Lower lobe of right lung (tissue), 2 donors: ENCODE results near the gene NR6A1. TPM values are rescaled to one million over a fixed set of nuclear protein-coding genes. Genes with fewer than 3 reads are reported as not detected.
A peak's percentile ranks its signal among the peaks of the same experiment; 100 is the strongest.

Source experiments
- ATAC-seq, 2 donors: fragments of 200-7000 bp; cut with Tn5 transposase; one replicate each; pipeline ENCODE4 v1.9.1; 2020 to 2022; ENCODE audit warnings: mild to moderate bottlenecking in 2 of 2, moderate library complexity in 2 of 2
- DNase-seq: peaks from one replicate; pipeline ENCODE4 v3.0.0-alpha.2; 2020
- H3K27ac ChIP-seq: fragments of 200-600 bp; one replicate; pipeline ENCODE4 v1.8.0; 2022
- H3K27me3 ChIP-seq: fragments of 200-600 bp; one replicate; pipeline ENCODE4 v1.8.0; 2022; ENCODE audit warnings: low read depth
- H3K36me3 ChIP-seq: fragments of 200-600 bp; one replicate; pipeline ENCODE4 v1.8.0; 2022; ENCODE audit warnings: mild to moderate bottlenecking
- H3K4me1 ChIP-seq: fragments of 200-600 bp; one replicate; pipeline ENCODE4 v1.8.0; 2022
- H3K4me3 ChIP-seq: fragments of 200-600 bp; one replicate; pipeline ENCODE4 v1.8.0; 2022; ENCODE audit warnings: mild to moderate bottlenecking
- H3K9me3 ChIP-seq: fragments of 200-600 bp; one replicate; pipeline ENCODE4 v1.8.0; 2022
- CTCF ChIP-seq: fragments of 200-600 bp; IDR thresholded peaks from one replicate; pipeline ENCODE4 v1.8.0; 2022; ENCODE audit warnings: antibody characterized with exemption, mild to moderate bottlenecking
- intact Hi-C: fragments of 100-400 bp; cut with DNase I; formaldehyde crosslinking; loops from one replicate; pipeline ENCODE4 v1.11.0; 2022
- total RNA-seq: library from RNA; stranded (reverse); fragmentation: NEBNext Ultra II Directional; extraction: Animal tissue kit (Norgen Biotek cat#: 25700); gene quantifications from one replicate; pipeline ENCODE4 v1.2.1, GENCODE V29; 2021
- donor health status: DM: no; HTN: yes; CAD: no; lungs with severe emphysema.

The NR6A1 gene
- total RNA-seq, 1 donor from 2014 or later = 4.5 TPM

GRCh38 chr9:124507880-124508423 lies 263.2 kb downstream of the NR6A1 start:
- Histone ChIP-seq H3K4me3 (no peak overlapping the region), H3K4me1 (peaks cover 13% of the 10 kb centered on the region), H3K36me3 (no peaks in the 10 kb centered on the region), H3K27me3 (peaks cover 40% of the 10 kb centered on the region), H3K9me3 (no peaks in the 10 kb centered on the region), H3K27ac (no peak overlapping the region)
- ATAC-seq = no peak
- intact Hi-C loops = no loop called here
- no peak for DNase-seq
- TF ChIP-seq CTCF = no peak

- Histone ChIP-seq H3K9me3 (no peaks in the 10 kb centered on the region), H3K27me3 (peaks cover 44% of the 10 kb centered on the region), H3K4me3 (no peak within 1 kb of the TSS), H3K4me1 (peaks cover 9% of the 10 kb centered on the region), H3K36me3 (no peaks in the 10 kb centered on the region), H3K27ac (no peak within 1 kb of the TSS)
- ATAC-seq (peak in 1 of 2 donors; percentile 31), DNase-seq (no peak)
- no peak for TF ChIP-seq CTCF
- intact Hi-C loops = no loop called here
These were observed 263.9 kb downstream of the NR6A1 start, which contains the start of gene NR5A1 for GRCh38 chr9:124506931-124507879. TSS of gene NR5A1 (minus strand) at chr9:124507399. CDS start at chr9:124503395, 4,004 bp downstream.

GRCh38 chr9:124506433-124506832 lies 264.7 kb downstream of the NR6A1 start:
- H3K27ac ChIP-seq = no peak overlapping the region
- peaks cover 4% of the 10 kb centered on the region for H3K4me1 ChIP-seq
- peaks cover 52% of the 10 kb centered on the region for H3K27me3 ChIP-seq
- no peaks in the 10 kb centered on the region for H3K9me3 ChIP-seq
- H3K36me3 ChIP-seq = no peaks in the 10 kb centered on the region
- DNase-seq = peak; percentile 31
- intact Hi-C loops = no loop called here
- no peak for ATAC-seq
- TF ChIP-seq CTCF = no peak
- H3K4me3 ChIP-seq = no peak overlapping the region

GRCh38 chr9:124505901-124506346 lies 265.2 kb downstream of the NR6A1 start:
- Histone ChIP-seq H3K4me1 (peaks cover 4% of the 10 kb centered on the region), H3K27me3 (peaks cover 57% of the 10 kb centered on the region), H3K9me3 (no peaks in the 10 kb centered on the region), H3K27ac (no peak overlapping the region), H3K4me3 (no peak overlapping the region), H3K36me3 (no peaks in the 10 kb centered on the region)
- peak; percentile 21 for DNase-seq
- intact Hi-C loops = no loop called here
- TF ChIP-seq CTCF = no peak
- ATAC-seq = no peak

GRCh38 chr9:124505006-124505900 lies 265.9 kb downstream of the NR6A1 start:
- Histone ChIP-seq H3K36me3 (no peaks in the 10 kb centered on the region), H3K9me3 (no peaks in the 10 kb centered on the region), H3K27me3 (peaks cover 59% of the 10 kb centered on the region), H3K27ac (no peak overlapping the region), H3K4me3 (no peak overlapping the region), H3K4me1 (peaks cover 4% of the 10 kb centered on the region)
- intact Hi-C loops = no loop called here
- DNase-seq = peak; percentile 38
- ATAC-seq = peak in 1 of 2 donors; percentile 14
- TF ChIP-seq CTCF = no peak
